ENCODE measurements around the gene SAMD11.
"Not testable (repeated sequence)": the region's sequence is repeated elsewhere in the genome, so short reads cannot be mapped to it uniquely, and the experiment has no call there.

GRCh38 chr1:877209-877986 lies 46.3 kb upstream of the SAMD11 start:
- not testable (repeated sequence) for TF ChIP-seq POLR2AphosphoS2 (conservative IDR thresholded peaks at IDR 0.05; ENCODE audit: low read length); MAFK (IDR thresholded peaks at IDR 0.05; ENCODE audit: partially characterized antibody); CHD2 (IDR thresholded peaks at IDR 0.05; ENCODE audit: low read length, partially characterized antibody); POLR2A (IDR thresholded peaks at IDR 0.05; ENCODE audit: low read length); EP300 (IDR thresholded peaks at IDR 0.05); CEBPB (IDR thresholded peaks at IDR 0.05); REST (IDR thresholded peaks at IDR 0.05)
